Measurements from ENCODE around the gene WNT9A.
"Not testable (repeated sequence)": the region's sequence is repeated elsewhere in the genome, so short reads cannot be mapped to it uniquely, and the experiment has no call there.

WNT9A gene, protein sequence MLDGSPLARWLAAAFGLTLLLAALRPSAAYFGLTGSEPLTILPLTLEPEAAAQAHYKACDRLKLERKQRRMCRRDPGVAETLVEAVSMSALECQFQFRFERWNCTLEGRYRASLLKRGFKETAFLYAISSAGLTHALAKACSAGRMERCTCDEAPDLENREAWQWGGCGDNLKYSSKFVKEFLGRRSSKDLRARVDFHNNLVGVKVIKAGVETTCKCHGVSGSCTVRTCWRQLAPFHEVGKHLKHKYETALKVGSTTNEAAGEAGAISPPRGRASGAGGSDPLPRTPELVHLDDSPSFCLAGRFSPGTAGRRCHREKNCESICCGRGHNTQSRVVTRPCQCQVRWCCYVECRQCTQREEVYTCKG

DNA sequence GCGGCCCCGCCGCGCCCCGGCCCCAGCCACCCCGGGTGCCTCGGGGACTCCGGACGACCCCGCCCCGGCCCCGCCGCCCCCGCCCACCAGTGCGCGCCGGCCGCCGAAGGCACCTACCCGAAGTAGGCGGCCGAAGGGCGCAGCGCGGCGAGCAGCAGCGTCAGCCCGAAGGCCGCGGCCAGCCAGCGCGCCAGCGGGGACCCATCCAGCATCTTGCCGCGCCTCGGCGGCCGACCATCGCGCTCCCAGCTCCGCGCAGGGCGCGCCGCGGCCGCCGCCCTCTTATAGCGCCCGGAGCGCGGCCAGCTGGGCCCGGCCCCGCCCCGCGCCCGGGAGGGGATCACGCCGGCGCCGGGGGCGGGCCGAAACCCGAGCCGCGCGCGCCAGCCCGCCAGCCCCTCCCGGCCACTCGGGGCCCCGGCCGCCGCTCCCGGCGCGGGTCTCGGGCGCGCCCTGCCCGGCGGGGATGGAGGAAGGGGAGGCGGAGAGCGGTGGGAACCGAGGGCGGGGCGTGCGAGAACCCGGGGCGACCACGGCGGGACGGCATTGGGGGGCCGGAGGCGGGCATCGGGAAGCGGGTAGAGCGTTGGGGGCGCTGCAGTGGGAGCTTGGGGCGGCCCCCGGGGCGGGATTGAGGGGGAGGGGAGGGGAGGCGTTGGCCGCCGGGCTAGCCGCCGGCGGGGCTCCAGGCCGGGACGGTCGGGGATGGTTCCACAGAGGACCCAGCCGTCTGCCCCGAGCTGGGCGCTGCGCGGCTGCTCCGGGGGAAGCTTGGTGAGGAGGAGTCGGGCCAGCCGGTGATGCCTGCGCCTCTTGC, at the start of gene WNT9A:
TSS of gene WNT9A (minus strand) at position 257 of the 817 bp plus-strand sequence. CDS start at position 212, 45 bp downstream.
- DNase-seq (ENCODE audit: insufficient read length, low spot score) (peak; percentile 92), FAIRE-seq (no peak)

DNA sequence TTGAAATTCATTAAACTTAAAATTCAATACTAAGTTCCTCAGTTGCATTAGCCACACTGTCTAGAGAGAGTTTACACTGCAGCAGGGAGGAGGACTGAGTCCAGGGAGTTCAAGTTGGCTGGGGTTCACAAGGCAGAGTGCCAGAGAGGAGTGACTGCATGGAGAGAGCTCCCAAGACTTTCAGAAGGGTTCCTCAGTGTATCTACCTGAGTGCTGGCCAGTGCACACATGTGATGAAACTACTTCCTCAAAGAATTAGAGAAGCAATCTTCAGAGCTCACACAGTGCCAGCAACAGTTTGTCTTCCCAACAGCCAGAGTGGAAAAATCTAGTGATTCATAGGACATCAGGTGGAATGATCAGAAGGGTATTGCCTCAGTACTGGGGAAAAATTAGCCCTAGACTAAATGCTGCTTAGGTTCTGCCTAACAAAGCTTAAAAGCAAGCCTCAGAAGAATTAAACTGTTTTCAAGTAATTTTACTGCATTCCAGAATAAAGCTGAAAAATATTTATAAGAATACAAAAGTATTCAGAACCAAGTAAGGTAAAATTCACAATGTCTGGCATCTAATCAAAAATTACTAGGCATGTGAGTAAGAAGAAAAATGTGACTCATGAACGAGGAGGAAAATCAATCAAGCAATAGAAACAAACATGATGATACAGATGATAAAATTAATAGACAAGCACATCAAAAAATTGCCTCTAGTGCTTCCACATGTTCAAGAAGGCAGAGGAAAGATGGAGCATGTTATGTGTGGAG, 48.6 kb upstream of the WNT9A start:
- FAIRE-seq (no peak), DNase-seq (ENCODE audit: insufficient read length, low spot score) (no peak)
- TF ChIP-seq, protein P1, sequence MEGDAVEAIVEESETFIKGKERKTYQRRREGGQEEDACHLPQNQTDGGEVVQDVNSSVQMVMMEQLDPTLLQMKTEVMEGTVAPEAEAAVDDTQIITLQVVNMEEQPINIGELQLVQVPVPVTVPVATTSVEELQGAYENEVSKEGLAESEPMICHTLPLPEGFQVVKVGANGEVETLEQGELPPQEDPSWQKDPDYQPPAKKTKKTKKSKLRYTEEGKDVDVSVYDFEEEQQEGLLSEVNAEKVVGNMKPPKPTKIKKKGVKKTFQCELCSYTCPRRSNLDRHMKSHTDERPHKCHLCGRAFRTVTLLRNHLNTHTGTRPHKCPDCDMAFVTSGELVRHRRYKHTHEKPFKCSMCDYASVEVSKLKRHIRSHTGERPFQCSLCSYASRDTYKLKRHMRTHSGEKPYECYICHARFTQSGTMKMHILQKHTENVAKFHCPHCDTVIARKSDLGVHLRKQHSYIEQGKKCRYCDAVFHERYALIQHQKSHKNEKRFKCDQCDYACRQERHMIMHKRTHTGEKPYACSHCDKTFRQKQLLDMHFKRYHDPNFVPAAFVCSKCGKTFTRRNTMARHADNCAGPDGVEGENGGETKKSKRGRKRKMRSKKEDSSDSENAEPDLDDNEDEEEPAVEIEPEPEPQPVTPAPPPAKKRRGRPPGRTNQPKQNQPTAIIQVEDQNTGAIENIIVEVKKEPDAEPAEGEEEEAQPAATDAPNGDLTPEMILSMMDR (IDR thresholded peaks at IDR 0.05; ENCODE audit: insufficient read depth, missing control alignments) = no peak

More for the DNA sequence above, at the start of gene WNT9A:
- TF ChIP-seq, protein P1 (IDR thresholded peaks at IDR 0.05; ENCODE audit: insufficient read depth, missing control alignments) = no peak

DNA sequence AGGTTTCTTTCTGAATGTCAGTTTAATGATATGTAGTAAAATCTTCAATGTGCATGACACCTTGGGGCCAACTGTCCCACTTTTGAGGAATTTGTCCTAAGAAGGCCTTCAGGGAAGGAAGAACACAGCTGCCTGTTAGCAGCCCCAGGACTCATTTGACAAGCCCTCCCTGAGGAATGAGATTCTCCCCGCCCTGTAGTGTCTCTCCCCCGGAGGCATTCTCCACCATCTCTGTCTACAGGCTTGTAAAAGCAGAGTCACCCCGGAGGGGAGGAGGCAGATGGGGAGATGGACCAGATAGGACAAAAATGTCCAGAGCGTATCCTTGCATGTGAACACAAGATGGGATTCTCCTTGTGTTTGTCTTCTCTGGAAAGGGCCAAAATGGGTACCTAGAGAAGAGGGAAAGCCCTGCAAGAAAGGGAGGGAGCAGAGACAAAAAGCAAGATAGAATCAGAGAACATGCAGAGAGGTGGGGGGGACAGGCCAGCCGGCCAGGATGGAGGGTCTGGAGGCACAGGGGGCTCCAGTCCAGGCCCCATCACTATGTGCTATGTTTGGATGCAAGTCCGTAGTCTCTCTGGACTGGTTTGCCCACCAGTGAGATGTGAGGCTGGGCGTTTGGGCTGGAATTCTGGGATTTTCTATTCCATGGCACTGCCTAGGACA, 47.0 kb upstream of the WNT9A start:
- no peak for DNase-seq (ENCODE audit: insufficient read length, low spot score)
- TF ChIP-seq, protein P1 (IDR thresholded peaks at IDR 0.05; ENCODE audit: insufficient read depth, missing control alignments) = no peak
- FAIRE-seq = no peak

DNA sequence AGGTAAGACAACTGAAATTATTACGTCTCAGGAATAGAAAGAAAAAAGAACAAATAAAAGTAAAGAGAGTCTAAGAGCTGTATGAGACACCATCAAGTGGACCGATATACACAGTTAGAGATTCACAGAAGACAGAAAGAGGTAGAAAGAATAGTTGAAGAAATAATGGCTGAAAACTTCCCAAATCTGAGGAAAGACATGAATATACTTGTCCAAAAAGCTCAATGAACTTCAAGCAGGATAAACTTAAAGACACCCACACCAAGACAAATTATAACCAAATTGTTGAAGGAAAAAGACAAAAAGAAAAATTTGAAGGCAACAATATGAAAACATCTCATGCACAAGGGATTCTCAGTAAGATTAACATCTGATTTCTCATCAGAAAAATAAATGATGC, 39.4 kb upstream of the WNT9A start:
- DNase-seq (ENCODE audit: insufficient read length, low spot score) = no peak
- FAIRE-seq = no peak
- TF ChIP-seq, protein P1 (IDR thresholded peaks at IDR 0.05; ENCODE audit: insufficient read depth, missing control alignments) = no peak

DNA sequence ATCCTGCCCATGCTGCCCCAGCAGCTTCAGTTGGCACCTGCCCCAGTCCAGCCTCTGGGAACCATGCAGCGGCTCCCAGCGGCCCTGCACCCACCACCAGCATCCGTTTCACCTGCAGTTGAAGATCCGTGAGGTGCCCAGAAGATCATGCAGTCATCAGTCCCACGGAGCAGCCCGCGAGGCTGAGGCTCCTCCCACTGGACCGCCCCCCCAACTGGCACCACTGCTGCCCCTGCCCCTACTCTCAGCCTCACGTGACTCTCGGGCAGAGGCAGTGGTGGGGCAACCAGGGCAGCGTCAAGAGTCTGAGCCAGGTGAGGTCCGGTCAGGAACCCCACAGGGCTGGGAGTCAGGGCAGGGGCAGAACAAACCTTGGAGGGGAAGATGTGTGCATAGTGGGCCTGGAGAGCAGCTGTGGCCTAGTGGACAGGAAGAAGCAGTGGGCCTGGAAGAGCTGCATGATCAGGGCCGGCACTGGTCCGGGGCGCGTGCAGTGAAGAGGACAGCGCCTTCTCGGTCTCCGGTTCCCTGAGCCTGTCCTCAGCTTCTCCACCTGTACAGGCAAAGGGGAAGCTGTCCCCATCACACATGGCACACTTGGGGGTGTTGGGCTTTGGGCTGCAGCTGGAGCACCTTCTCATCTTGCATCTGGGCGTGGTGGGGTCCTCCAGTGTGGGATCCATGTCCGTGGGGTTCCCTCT, 28.0 kb upstream of the WNT9A start:
- DNase-seq (ENCODE audit: insufficient read length, low spot score); FAIRE-seq: not testable (repeated sequence)

DNA sequence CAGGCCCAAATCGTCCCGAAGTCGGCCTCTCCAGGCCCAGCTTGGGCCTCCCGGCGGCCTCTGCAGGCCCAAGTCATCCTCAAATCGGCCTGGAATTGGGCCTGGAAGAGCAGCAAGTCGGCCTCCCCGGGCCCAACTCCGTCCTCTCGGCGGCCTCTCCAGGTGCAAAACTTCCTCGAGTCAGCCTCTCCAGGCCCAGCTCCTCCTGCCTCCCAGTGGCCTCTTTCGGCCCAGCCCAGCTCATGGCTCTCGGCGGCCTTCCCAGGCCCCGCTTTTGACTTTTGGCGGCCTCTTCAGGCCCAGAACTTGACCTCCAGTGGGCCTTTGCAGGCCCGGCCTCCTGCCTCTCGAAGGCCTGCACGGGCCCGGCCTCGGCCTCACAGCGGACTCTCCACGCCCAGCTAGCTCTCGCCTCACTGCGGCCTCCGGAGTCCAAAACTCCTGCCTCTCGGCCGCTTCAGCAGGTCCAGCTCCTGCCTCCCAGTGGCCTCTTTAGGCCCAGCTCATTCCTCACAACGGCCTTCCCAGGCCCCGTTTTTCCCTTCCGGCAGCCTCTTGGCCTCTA, 26.1 kb upstream of the WNT9A start:
- not testable (repeated sequence) for FAIRE-seq; DNase-seq (ENCODE audit: insufficient read length, low spot score)

DNA sequence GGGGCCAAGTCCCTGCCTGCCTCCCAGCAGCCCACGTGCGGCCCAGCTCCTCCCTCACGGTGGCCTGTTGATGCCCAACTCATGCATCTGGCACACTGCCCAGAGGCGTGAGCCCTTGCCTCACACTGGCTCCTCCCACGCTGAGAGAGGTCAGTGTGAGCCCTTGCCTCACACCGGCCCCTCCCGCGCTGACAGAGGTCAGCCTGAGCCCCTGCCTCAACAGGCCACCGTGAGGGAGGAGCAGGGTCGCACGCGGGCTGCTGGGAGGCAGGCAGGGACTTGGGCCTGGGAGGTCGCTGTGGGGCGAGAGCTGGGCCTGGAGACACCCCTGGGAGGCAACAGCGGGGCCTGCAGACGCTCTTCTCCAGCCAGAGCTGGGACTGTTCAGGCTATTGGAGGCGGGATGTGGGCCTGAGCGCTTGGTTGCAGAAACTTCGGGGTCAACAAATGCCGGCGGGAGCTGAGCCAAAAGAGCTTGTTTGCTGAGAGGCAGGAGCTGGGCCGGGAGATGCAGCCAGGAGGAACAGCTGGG, 25.2 kb upstream of the WNT9A start:
- not testable (repeated sequence) for FAIRE-seq; DNase-seq (ENCODE audit: insufficient read length, low spot score)

DNA sequence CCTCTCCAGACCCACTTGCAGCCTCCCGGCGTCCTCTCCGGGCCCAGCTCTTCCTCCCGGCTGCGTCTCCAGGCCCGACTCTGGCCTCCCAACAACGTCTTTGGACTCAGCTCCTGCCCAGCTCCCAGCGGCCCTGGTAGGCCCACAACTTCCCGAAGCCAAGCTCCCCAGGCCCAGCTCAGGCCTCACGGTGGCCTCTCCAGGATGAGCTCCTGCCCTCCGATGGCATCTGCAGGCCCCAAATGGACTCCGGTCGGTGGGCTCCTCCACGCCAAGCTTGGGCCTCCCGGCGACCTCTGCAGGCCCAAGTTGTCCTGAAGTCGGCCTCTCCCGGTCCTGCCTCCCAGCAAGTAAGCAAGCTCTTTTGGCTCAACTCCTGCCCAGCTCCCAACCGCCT, 24.5 kb upstream of the WNT9A start:
- not testable (repeated sequence) for FAIRE-seq; DNase-seq (ENCODE audit: insufficient read length, low spot score)

DNA sequence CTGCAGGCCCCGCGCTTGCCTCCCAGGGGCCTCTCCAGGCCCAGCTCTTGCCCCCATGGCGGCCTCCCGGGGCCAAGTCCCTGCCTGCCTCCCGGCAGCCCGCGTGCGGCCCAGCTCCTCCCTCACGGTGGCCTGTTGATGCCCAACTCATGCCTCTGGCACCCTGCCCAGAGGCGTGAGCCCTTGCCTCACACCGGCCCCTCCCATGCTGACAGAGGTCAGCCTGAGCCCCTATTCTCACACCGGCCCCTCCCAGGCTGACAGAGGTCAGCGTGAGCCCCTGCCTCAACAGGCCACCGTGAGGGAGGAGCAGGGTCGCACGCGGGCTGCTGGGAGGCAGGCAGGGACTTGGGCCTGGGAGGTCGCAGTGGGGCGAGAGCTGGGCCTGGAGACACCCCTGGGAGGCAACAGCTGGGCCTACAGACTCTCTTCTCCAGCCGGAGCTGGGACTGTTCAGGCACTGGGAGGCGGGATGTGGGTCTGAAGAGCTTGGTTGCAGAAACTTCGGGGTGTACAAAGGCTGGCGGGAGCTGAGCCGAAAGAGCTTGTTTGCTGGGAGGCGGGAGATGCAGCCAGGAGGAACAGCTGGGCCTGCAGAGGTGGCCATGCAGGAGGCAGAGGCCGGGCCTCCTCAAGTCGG, 24.0 kb upstream of the WNT9A start:
- not testable (repeated sequence) for FAIRE-seq; DNase-seq (ENCODE audit: insufficient read length, low spot score)

DNA sequence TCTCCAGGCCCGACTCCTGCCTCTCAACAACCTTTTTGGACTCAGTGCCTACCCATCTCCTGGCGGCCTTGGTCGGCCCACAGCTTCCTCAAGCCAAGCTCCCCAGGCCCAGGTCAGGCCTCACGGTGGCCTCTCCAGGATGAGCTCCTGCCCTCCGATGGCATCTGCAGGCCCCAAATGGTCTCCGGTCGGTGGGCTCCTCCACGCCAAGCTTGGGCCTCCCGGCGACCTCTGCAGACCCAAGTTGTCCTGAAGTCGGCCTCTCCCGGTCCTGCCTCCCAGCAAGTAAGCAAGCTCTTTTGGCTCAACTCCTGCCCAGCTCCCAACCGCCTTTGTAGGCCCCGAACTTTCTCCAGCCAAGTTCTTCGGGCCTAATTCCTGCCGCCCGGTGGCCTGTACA, 23.5 kb upstream of the WNT9A start:
- FAIRE-seq = not testable (repeated sequence)

DNA sequence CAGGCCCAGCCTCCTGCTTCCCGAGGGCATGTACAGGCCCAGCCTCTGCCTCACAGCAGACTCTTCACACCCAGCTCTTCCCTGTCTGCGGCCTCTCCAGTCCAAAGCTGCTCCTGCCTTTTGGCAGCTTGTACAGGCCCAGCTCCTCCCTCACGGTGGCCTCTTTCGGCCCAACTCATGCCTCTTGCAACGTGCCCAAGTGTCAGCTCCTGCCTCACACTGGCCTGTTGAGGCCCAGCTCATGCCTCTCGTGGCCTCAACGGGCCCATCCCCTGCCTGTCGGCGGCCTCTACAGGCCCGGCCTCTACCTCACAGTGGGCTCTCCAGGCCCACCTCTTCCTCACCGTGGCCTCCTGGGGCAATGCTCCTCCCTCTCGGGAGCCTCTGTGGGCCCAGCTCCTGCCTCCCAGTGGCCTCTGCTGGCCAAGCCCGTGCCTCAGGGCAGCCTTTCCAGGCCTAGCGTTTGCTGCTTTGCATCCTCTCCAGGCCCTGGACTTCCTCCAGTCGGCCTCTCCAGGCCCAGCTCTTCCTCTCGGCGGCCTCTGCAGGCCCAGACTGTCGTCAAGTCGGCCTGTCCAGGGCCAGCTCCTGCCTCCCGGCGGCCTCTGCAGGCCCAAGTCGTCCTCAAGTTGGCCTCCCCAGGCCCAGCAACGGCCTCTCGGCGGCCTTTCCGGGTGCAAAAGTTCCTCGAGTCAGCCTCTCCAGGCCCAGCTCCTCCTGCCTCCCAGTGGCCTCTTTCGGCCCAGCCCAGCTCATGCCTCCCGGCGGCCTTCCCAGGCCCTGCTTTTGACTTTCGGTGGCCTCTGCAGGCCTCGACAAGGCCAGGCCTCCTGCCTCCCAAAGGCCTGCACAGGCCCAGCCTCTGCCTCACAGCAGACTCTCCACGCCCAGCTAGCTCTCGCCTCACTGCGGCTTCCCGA, 22.6 kb upstream of the WNT9A start:
- not testable (repeated sequence) for DNase-seq (ENCODE audit: insufficient read length, low spot score); FAIRE-seq

More for the DNA sequence above, 23.5 kb upstream of the WNT9A start:
- DNase-seq (ENCODE audit: insufficient read length, low spot score) = not testable (repeated sequence)
